Neural progenitor cell (in vitro differentiated cells): ENCODE measurements around the gene OR5H14.

ENCODE experiments used
- CTCF ChIP-seq: fragments of 200-600 bp; sonication (generic); IDR thresholded peaks from 2 replicates; pipeline ENCODE4 v1.5.1; 2017; ENCODE audit warnings: antibody characterized with exemption, mild to moderate bottlenecking
- EZH2 ChIP-seq: fragments of 200-600 bp; sonication (generic); IDR thresholded peaks from 2 replicates; pipeline ENCODE4 v1.6.1; 2017; ENCODE audit warnings: antibody characterized with exemption, mild to moderate bottlenecking, moderate library complexity
- EZH2phosphoT487 ChIP-seq: fragments of 200-600 bp; sonication (generic); IDR thresholded peaks from 2 replicates; pipeline ENCODE4 v1.6.1; 2017; ENCODE audit warnings: antibody characterized with exemption

GRCh38 chr3:98110550-98110908 lies 36.8 kb upstream of the OR5H14 start:
- TF ChIP-seq CTCF, result no peak
- TF ChIP-seq EZH2, result no peak
- TF ChIP-seq EZH2phosphoT487, result no peak
